HG03139 (cell line): ENCODE results near the gene ABCD2.
"Not testable (repeated sequence)": the region's sequence is repeated elsewhere in the genome, so short reads cannot be mapped to it uniquely, and the experiment has no call there.

Source experiments
- ATAC-seq: cut with Tn5 transposase; IDR thresholded peaks from one replicate; pipeline ENCODE4 v1.9.1; 2021; ENCODE audit not compliant: unreplicated experiment

The ABCD2 gene

GRCh38 chr12:39613525-39613924, 6.1 kb downstream of the ABCD2 start:
- no peak for ATAC-seq

- ATAC-seq, result no peak
Measured at GRCh38 chr12:39612250-39612649, 7.4 kb downstream of the ABCD2 start.

- no peak for ATAC-seq
Measured at GRCh38 chr12:39611818-39612217, 7.8 kb downstream of the ABCD2 start.

- ATAC-seq, result no peak
Measured at GRCh38 chr12:39610436-39611025, 9.1 kb downstream of the ABCD2 start.

- ATAC-seq, result no peak
Measured at GRCh38 chr12:39606712-39607423, 12.7 kb downstream of the ABCD2 start.

GRCh38 chr12:39605996-39606395, 13.6 kb downstream of the ABCD2 start:
- no peak for ATAC-seq

GRCh38 chr12:39605501-39605900, 14.1 kb downstream of the ABCD2 start:
- no peak for ATAC-seq

- no peak for ATAC-seq
Measured at GRCh38 chr12:39603065-39603464, 16.5 kb downstream of the ABCD2 start.

- not testable (repeated sequence) for ATAC-seq
Measured at GRCh38 chr12:39601951-39602350, 17.7 kb downstream of the ABCD2 start.

- no peak for ATAC-seq
Measured at GRCh38 chr12:39595928-39596327, 23.7 kb downstream of the ABCD2 start.

GRCh38 chr12:39592295-39592694, 27.3 kb downstream of the ABCD2 start:
- ATAC-seq, result no peak

GRCh38 chr12:39588348-39588747, 31.3 kb downstream of the ABCD2 start:
- no peak for ATAC-seq

- peak; percentile 89 for ATAC-seq
Measured at GRCh38 chr12:39587225-39587624, 32.4 kb downstream of the ABCD2 start.

GRCh38 chr12:39586816-39587215, 32.8 kb downstream of the ABCD2 start:
- no peak for ATAC-seq

GRCh38 chr12:39581592-39581991, 38.0 kb downstream of the ABCD2 start:
- ATAC-seq, result no peak

- ATAC-seq, result no peak
Measured at GRCh38 chr12:39575498-39575875, 44.1 kb downstream of the ABCD2 start.

- ATAC-seq, result no peak
Measured at GRCh38 chr12:39574785-39575497, 44.7 kb downstream of the ABCD2 start.

- no peak for ATAC-seq
Measured at GRCh38 chr12:39574378-39574777, 45.2 kb downstream of the ABCD2 start.

- no peak for ATAC-seq
Measured at GRCh38 chr12:39573971-39574370, 45.6 kb downstream of the ABCD2 start.

GRCh38 chr12:39572551-39572950, 47.1 kb downstream of the ABCD2 start:
- no peak for ATAC-seq

GRCh38 chr12:39571351-39571750, 48.3 kb downstream of the ABCD2 start:
- ATAC-seq, result no peak

- no peak for ATAC-seq
Measured at GRCh38 chr12:39553476-39553875, 66.1 kb downstream of the ABCD2 start.
